Activated CD4-positive, alpha-beta T cell treated with anti-CD3 and anti-CD28 coated beads for 36 hours (primary cell): ENCODE data around the gene TRPM2. TPM values are rescaled to one million over a fixed set of nuclear protein-coding genes. Genes with fewer than 3 reads are reported as not detected.

ENCODE experiments used
- ATAC-seq: fragments of 200-7000 bp; cut with Tn5 transposase; one replicate; pipeline ENCODE4 v1.10.0; 2021; ENCODE audit warnings: mild to moderate bottlenecking, moderate library complexity
- CTCF ChIA-PET: fragments of 350-600 bp; sonication (Branson Sonifier 250); formaldehyde crosslinking; loops from one replicate; lab custom pipeline; 2021; ENCODE audit warnings: antibody characterized with exemption; lab: Charles Lee
- POLR2A ChIA-PET: fragments of 350-600 bp; sonication (Branson Sonifier 250); formaldehyde crosslinking; loops from one replicate; lab custom pipeline; 2021; ENCODE audit warnings: antibody characterized with exemption, inconsistent platforms; lab: Charles Lee
- DNase-seq: peaks from one replicate; pipeline ENCODE4 v3.0.0-alpha.2; 2020
- H3K27ac Mint-ChIP-seq: one replicate; pipeline ENCODE4 v1.8.0; 2021; ENCODE audit warnings: mixed read lengths
- H3K27me3 Mint-ChIP-seq: one replicate; pipeline ENCODE4 v1.8.0; 2021; ENCODE audit warnings: mixed read lengths
- H3K36me3 Mint-ChIP-seq: one replicate; pipeline ENCODE4 v1.8.0; 2021; ENCODE audit warnings: low read depth, mixed read lengths
- H3K4me1 Mint-ChIP-seq: one replicate; pipeline ENCODE4 v1.8.0; 2021; ENCODE audit warnings: mixed read lengths
- H3K4me3 Mint-ChIP-seq: one replicate; pipeline ENCODE4 v1.8.0; 2021; ENCODE audit warnings: mild to moderate bottlenecking, moderate library complexity, mixed read lengths
- H3K9me3 Mint-ChIP-seq: one replicate; pipeline ENCODE4 v1.8.0; 2021; ENCODE audit warnings: low read depth, mixed read lengths
- intact Hi-C, 2 experiments: fragments of 100-400 bp; cut with DNase I in 1 of 2; cut with micrococcal nuclease in 1 of 2; formaldehyde crosslinking; loops; one replicate each; pipeline versions ENCODE4 v1.14.2 to v1.15.1; 2022 to 2024; cut with DNase I, micrococcal nuclease
- total RNA-seq, 2 experiments: library from RNA; stranded (reverse); gene quantifications; one replicate each; pipeline ENCODE4 v1.2.3, GENCODE V29; 2021

TRPM2 gene
- total RNA-seq, 2 experiments from 2014 or later: 1.5 to 1.7 TPM

DNA sequence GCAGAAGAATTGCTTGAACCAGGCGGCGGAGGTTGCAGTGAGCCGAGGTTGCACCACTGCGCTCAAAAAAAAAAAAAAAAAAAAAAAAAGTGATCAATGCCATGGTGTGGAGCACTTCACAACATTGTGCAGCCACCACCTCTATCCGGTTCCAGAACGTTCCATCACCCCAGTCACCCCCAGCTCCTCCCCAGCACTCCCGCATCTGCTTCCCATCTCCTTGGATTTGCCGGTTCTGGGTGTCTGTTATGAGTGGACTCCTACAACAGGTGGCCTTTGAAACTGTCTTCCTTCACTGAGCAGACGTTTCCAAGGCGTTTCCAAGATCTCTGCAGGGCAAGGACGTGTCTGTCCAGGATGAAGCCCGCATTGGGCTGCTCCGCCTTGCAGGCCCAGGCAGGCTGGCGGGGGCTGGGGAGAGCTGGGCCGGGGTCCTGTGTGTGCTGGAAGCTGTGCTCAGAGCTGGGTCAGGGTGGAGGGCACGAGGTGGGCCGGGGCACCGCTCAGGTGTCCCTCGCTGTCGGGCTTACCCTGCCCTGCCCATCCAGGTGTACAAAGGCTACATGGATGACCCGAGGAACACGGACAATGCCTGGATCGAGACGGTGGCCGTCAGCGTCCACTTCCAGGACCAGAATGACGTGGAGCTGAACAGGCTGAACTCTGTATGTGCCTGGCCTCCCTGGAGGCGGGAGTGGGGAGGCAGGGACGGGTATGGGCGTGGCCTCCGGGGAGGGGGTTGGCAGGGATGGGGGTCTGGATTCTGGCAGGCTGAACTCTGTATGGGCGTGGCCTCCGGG, 87.0 kb downstream of the TRPM2 start:
- ChIA-PET CTCF (no interaction called here), POLR2A (no interaction called here)
- Mint-ChIP-seq H3K27ac (no peak overlapping the region), H3K4me1 (no peaks in the 10 kb centered on the region), H3K9me3 (no peaks in the 10 kb centered on the region), H3K27me3 (no peaks in the 10 kb centered on the region), H3K36me3 (no peaks in the 10 kb centered on the region), H3K4me3 (no peak overlapping the region)
- DNase-seq: no peak
- no peak for ATAC-seq
- intact Hi-C loops: no loop called here

DNA sequence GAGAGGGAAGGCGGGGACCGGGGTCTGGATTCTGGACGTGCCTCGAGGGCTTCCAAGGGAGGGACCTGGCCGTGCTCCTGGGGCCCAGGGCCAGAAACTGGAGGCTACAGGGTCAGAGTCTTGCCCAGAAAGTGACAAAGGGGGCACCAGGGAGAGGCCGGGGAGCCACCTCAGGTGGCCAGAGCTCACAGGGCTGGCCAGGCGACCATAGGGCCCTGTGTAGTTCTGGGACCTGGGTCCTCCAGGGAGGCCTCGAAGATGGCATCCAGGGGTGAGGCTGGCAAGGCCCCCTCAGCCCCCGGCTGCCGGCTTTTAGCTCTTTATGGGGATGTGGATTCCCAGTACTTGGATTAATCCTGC, 87.6 kb downstream of the TRPM2 start:
- ATAC-seq (no peak), DNase-seq (no peak)
- Mint-ChIP-seq H3K4me3 (no peak overlapping the region), H3K27me3 (no peaks in the 10 kb centered on the region), H3K36me3 (no peaks in the 10 kb centered on the region), H3K9me3 (no peaks in the 10 kb centered on the region), H3K4me1 (no peaks in the 10 kb centered on the region), H3K27ac (no peak overlapping the region)
- ChIA-PET POLR2A (no interaction called here), CTCF (no interaction called here)
- intact Hi-C loops: no loop called here

DNA sequence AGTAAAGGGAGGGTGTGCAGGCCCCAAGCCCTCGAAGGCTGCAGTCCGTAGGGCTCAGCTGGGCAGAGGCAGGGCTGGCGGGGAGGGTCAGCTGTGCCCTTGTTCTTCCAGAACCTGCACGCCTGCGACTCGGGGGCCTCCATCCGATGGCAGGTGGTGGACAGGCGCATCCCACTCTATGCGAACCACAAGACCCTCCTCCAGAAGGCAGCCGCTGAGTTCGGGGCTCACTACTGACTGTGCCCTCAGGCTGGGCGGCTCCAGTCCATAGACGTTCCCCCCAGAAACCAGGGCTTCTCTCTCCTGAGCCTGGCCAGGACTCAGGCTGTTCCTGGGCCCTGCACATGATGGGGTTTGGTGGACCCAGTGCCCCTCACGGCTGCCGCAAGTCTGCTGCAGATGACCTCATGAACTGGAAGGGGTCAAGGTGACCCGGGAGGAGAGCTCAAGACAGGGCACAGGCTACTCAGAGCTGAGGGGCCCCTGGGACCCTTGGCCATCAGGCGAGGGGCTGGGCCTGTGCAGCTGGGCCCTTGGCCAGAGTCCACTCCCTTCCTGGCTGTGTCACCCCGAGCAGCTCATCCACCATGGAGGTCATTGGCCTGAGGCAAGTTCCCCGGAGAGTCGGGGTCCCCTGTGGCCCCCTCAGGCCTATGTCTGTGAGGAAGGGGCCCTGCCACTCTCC, 88.3 kb downstream of the TRPM2 start:
- POLR2A ChIA-PET: no interaction called here
- no peaks in the 10 kb centered on the region for H3K36me3 Mint-ChIP-seq

DNA sequence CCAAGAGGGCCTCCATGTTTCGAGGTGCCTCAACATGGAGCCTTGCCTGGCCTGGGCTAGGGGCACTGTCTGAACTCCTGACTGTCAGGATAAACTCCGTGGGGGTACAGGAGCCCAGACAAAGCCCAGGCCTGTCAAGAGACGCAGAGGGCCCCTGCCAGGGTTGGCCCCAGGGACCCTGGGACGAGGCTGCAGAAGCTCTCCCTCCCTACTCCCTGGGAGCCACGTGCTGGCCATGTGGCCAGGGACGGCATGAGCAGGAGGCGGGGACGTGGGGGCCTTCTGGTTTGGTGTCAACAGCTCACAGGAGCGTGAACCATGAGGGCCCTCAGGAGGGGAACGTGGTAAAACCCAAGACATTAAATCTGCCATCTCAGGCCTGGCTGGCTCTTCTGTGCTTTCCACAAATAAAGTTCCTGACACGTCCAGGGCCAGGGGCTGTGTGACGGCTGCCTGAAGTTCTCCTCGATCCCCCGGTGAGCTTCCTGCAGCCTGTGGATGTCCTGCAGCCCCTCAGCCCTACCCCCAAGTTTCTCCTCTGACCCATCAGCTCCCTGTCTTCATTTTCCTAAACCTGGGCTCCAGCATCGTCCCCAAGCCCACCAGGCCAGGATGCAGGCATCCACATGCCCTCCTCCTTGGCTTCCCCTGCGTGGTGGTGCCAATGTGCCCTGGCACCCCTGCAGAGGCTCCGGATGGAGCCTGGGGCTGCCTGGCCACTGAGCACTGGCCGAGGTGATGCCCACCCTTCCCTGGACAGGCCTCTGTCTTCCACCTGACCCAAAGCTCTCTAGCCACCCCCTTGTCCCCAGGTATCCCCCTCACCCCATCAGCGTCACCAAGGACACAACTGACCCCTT, 89.1 kb downstream of the TRPM2 start:
- no peaks in the 10 kb centered on the region for H3K9me3 Mint-ChIP-seq
- no peaks in the 10 kb centered on the region for H3K36me3 Mint-ChIP-seq
- DNase-seq (no peak), ATAC-seq (no peak)
- POLR2A ChIA-PET: no interaction called here
- no peaks in the 10 kb centered on the region for H3K4me1 Mint-ChIP-seq
- H3K27ac Mint-ChIP-seq: no peak overlapping the region
- H3K4me3 Mint-ChIP-seq: no peak overlapping the region
- intact Hi-C loops: no loop called here
- peaks cover 3% of the 10 kb centered on the region for H3K27me3 Mint-ChIP-seq
- CTCF ChIA-PET: interaction anchor here (0.6 to 0.7 kb wide), 2 partner anchors 347 to 1274 kb away, joined by 3 read pairs; no protein-coding TSS in a partner anchor

More for the DNA sequence above, 88.3 kb downstream of the TRPM2 start:
- H3K27me3 Mint-ChIP-seq: no peaks in the 10 kb centered on the region
- DNase-seq (no peak), ATAC-seq (no peak)
- intact Hi-C loops: no loop called here
- CTCF ChIA-PET: interaction anchor here (0.7 kb wide), 1 partner anchor 348 kb away, joined by 3 read pairs; no protein-coding TSS in a partner anchor
- no peaks in the 10 kb centered on the region for H3K9me3 Mint-ChIP-seq
- no peaks in the 10 kb centered on the region for H3K4me1 Mint-ChIP-seq
- no peak overlapping the region for H3K4me3 Mint-ChIP-seq
- no peak overlapping the region for H3K27ac Mint-ChIP-seq

DNA sequence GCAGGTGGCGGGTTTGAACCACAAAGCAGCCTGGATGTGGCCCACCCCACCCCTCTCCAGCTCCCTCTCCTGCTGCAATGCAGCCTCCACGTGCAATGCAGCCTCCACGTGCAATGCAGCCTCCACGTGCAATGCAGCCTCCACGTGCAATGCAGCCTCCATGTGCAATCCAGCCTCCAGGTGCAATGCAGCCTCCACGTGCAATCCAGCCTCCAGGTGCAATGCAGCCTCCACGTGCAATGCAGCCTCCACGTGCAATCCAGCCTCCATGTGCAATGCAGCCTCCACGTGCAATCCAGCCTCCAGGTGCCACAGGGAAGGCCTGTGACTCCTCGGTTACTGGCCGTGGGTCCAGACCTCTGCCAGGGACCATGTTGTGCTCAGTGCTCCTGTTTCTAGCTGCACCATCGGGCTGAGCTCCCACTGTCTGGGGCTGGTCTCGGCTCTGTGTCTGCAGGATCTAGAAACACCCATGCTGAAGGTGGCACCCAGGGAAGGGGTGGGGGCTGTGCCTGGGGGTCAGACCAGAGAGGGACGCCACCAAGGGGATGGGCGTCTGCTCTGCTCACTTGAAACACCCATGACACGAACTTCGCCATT, 90.0 kb downstream of the TRPM2 start:
- Mint-ChIP-seq H3K9me3 (no peaks in the 10 kb centered on the region), H3K27me3 (peaks cover 3% of the 10 kb centered on the region), H3K4me3 (no peak overlapping the region), H3K4me1 (no peaks in the 10 kb centered on the region), H3K27ac (no peak overlapping the region), H3K36me3 (no peaks in the 10 kb centered on the region)
- intact Hi-C loops: no loop called here
- POLR2A ChIA-PET: no interaction called here
- DNase-seq (no peak), ATAC-seq (no peak)
- CTCF ChIA-PET: interaction anchor here (0.7 kb wide), 1 partner anchor 499 kb away, joined by 3 read pairs; no protein-coding TSS in a partner anchor

DNA sequence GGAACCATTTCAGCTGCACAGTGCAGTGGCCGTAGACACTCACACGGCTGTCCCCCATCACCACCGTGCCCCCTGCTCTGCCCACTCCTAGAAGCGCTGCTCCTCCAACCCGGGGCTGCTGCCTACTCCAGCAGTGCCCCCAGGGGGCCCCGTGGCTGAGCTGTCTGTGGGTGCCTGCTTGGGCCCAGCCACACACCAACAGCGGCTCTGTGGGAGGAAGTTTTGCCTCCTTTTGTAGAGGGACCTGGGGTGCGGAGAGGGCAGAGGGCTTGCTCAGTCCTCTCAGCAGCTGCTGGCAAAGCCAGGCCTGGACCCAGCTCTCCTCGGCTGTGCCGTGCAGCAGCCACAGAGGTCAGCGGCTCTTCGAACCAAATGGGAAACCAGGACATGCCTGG, 90.5 kb downstream of the TRPM2 start:
- no peak overlapping the region for H3K4me3 Mint-ChIP-seq
- H3K27me3 Mint-ChIP-seq: peaks cover 3% of the 10 kb centered on the region
- ATAC-seq (no peak), DNase-seq (no peak)
- no peaks in the 10 kb centered on the region for H3K36me3 Mint-ChIP-seq
- no peak overlapping the region for H3K27ac Mint-ChIP-seq
- no peaks in the 10 kb centered on the region for H3K4me1 Mint-ChIP-seq
- ChIA-PET CTCF (interaction anchor here (0.7 kb wide), 1 partner anchor 499 kb away, joined by 3 read pairs; no protein-coding TSS in a partner anchor), POLR2A (no interaction called here)
- H3K9me3 Mint-ChIP-seq: no peaks in the 10 kb centered on the region
- intact Hi-C loops: no loop called here

DNA sequence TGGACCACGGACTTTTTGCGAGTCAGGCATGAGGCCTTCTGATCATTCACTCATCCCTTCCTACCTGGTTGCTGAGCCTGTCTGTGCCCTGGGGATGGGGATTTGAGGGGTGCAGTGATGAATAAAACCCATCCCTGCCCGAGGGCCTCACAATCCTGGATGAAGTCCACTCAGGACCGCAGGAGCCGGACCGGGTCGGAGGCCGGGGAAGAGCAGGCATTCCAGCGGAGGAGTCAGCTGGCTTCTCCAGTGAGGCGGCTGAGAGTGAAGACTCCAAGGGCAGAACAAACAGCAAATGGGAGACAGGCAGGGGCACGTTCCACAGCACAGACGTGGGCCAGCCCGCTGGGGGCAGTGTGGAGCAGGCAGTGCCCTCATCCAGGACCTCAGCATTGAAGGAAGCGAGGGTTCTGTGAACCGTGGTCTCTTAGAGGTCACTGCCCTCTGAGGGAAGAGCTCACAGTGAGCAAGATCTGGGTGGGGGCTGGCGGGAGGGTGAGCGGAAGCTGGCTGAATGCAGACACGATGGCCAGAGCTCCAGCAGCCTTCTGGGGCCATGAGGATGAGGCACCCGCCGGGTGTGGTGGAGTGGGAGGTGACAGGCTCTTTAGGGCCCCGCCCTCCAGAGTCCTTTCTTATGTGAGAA, 91.0 kb downstream of the TRPM2 start:
- Mint-ChIP-seq H3K4me1 (no peaks in the 10 kb centered on the region), H3K9me3 (no peaks in the 10 kb centered on the region), H3K27me3 (peaks cover 3% of the 10 kb centered on the region), H3K27ac (no peak overlapping the region), H3K36me3 (no peaks in the 10 kb centered on the region), H3K4me3 (no peak overlapping the region)
- DNase-seq (peak; percentile 36), ATAC-seq (peak; percentile 51)
- intact Hi-C loops: no loop called here
- ChIA-PET CTCF (no interaction called here), POLR2A (no interaction called here)

DNA sequence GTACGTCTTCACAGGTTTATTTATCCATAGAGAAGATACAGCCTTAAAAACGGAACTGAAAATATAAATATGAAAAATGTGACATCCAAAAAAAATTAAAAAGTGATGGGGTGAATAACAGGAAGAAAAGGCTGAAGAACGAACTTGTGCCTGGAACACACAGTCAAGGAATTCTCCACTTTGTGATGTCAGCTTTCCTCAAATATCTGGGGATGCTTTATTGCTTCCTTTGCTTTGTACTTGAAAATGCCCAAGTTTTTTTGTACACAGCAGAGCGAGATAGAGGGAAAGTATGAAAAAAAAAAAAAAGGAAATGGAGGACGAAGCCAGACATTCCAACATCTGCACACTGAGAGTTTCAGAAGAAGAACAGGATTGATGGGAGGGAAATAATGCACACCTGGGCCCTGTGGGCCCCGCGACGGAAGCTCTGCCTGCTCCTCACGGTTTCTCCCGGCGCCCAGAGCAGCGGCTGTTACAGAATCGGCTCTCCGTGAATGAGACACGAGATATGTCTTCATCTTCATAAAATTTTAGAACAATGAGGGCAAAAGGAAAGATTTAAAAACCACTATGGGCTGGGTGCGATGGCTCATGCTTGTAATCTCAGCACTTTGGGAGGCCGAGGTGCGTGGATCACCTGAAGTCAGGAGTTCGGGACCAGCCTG, 91.9 kb downstream of the TRPM2 start:
- Mint-ChIP-seq H3K9me3 (no peaks in the 10 kb centered on the region), H3K4me3 (no peak overlapping the region), H3K27me3 (peaks cover 3% of the 10 kb centered on the region), H3K36me3 (no peaks in the 10 kb centered on the region), H3K4me1 (no peaks in the 10 kb centered on the region), H3K27ac (no peak overlapping the region)
- POLR2A ChIA-PET: no interaction called here
- intact Hi-C loops: no loop called here
- CTCF ChIA-PET: no interaction called here
- DNase-seq (no peak), ATAC-seq (no peak)

DNA sequence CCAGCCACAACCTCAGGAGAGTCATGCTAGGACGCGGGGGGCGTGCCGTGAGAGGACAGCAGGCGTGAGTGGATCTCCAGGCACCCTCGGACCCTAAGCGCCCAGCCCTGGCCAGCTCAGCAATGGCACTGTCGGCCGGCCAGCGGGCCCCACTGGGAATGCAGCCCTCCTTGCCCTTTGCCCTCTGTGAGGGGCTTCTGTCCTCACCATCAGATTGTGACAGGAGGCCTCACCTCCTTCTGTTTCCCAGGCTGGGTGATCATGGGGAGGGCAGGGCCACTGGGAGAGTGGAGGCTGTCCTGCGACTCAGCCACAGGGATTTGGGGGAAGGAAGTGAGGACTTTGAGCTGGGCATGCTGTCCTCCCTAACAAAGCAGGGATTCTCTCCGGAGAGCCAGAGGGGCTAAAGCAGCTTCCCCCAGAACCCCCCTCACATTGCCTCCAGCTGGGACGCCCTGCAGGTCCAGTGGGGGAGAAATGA, 95.3 kb downstream of the TRPM2 start:
- H3K9me3 Mint-ChIP-seq: peaks cover 4% of the 10 kb centered on the region
- intact Hi-C loops: no loop called here
- H3K4me1 Mint-ChIP-seq: no peaks in the 10 kb centered on the region
- H3K36me3 Mint-ChIP-seq: no peaks in the 10 kb centered on the region
- POLR2A ChIA-PET: no interaction called here
- no peak overlapping the region for H3K4me3 Mint-ChIP-seq
- ATAC-seq (no peak), DNase-seq (no peak)
- peaks cover 11% of the 10 kb centered on the region for H3K27me3 Mint-ChIP-seq
- CTCF ChIA-PET: no interaction called here
- H3K27ac Mint-ChIP-seq: no peak overlapping the region

DNA sequence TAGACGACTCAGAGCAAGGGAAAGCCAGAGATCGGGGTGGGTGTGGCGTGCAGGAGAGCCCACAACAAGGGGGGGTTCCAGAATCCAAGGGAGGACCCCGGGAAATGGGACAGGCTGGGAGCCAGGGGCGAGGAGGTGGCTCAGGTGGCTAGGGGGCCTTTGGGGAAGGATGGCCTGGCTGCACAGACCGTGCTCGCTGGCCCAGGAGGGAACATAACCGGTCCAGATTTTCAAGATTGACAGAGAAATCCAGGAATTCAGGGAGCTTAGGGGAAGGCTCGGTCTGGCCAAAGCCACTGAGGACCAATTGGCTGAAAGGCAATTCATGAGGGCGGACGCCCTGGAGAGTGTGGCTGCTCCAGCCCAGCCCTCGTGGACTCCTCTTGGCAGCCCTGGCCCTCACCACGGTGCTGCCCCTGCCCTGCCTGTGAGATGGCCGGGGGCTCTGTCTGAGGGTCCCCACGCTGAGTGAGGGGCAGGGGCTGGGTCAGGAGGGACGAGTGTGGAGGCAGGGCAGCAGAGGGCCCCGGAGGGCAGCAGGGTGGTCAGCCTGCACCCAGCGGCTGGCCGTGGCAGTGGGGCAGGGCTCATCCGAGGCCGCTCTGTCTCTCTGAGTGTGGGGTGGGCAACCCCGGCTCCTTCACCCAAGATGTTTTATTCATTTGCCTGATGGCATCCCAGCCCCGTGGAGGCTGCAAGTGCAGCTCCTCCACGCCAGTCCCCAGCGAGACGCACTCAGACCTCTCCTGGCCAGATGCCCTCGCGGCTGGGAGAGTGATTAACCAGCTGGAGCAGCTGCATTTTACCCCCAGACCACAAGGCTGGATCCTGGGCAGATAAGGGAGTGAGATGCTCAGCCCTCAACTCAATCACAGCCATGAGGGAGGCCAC, 96.3 kb downstream of the TRPM2 start:
- DNase-seq (no peak), ATAC-seq (no peak)
- H3K9me3 Mint-ChIP-seq: peaks cover 10% of the 10 kb centered on the region
- H3K4me1 Mint-ChIP-seq: no peaks in the 10 kb centered on the region
- peaks cover 18% of the 10 kb centered on the region for H3K27me3 Mint-ChIP-seq
- H3K27ac Mint-ChIP-seq: no peak overlapping the region
- POLR2A ChIA-PET: no interaction called here
- H3K4me3 Mint-ChIP-seq: no peak overlapping the region
- no peaks in the 10 kb centered on the region for H3K36me3 Mint-ChIP-seq
- intact Hi-C loops: no loop called here
- CTCF ChIA-PET: interaction anchor here (0.6 kb wide), 1 partner anchor 176 kb away, joined by 3 read pairs; no protein-coding TSS in a partner anchor
